Stimulated activated CD8-positive, alpha-beta memory T cell treated with anti-CD3 and anti-CD28 coated beads, Interleukin-15, amount 100 ng/mL, for 1 hour (primary cell): Measurements from ENCODE around the gene AMZ1.
"Not testable (repeated sequence)": the region's sequence is repeated elsewhere in the genome, so short reads cannot be mapped to it uniquely, and the experiment has no call there.

Experiments
- DNase-seq: peaks from one replicate; pipeline ENCODE4 v3.0.0-alpha.2; 2020; ENCODE audit warnings: low read depth

The AMZ1 gene

DNA sequence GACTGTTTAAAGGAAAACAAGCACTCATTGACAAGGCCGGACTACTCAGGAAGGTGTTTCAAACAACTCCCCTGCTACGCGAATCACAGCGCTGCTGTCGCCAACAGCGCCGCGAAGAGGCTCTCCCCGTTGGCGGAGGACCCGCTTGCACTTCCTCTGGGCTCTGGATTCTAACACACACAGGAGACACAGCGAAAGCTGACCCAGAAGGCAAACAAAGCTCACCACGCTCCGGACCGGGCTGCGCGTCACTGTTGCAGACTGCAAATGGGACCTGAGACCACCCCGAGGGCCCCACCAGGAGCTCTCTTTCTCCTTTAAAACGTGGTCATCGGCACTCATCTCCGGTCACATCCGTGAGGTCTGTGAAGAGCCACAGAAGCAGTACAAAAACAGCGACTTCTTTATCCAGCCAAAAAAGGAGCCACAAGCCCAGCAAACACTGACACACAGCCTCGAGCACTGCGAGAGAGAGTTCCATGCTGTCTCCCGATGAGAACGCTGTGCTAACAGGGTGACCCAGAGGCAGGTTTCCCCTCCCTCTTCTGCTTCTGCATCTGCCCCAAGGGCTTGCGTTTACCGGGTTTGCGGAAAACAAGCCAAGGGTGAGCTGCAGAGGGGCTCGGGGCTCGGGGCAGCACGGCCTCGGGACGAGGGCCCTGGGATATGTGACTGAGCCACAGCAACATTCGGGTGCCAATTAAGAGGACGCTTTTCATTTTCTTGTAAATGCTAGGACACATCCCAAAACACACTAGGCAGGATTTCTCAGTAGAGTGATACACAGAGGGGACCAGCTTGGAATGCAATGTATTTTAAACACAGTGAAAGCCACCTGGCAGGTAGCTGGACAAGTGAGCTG is 41.3 kb downstream of the AMZ1 start:
- DNase-seq: no peak

DNA sequence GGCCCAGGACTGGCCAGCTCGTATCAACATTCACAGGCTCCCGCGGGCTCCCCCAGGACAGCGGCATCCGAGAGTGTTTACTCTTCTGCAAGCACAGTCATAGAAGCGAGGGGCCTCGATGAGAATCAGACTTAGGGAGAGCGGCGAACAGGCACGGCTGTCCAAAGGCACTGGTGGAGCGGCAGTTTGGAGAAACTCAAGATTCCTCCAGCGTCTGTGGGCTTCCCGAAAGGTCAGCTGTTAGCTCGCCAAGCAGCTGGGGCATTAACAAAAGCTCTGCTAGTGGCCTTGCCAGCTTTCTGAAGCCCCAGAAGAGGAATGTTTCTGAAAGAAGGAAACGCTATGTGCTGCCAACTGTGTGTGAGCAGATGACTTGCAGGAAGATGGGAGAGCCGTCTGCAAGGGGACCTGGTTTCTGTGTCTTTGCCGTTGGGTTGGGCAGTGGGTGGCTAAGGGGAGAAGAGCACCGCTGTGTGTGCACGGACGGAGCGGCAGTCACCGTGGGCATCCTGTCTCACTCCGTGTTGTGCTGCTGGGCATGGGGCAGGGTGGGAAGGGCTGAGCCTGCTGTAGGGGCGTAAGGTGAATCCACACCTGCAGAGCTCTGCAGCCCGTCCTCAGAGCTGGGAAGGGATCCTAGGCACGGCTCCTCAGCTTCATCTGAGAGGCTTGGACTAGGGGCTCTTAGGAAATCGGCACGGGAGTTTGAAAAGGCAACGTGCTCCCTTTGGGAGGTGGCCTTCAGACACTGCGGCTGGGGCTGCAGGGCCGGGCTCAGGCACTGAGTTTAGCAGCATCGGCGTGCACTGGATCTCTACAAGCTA is 42.1 kb downstream of the AMZ1 start:
- no peak for DNase-seq

- no peak for DNase-seq
Measured at GRCh38 chr7:2730846-2731770, 43.1 kb downstream of the AMZ1 start.

GRCh38 chr7:2732388-2732787 is 44.4 kb downstream of the AMZ1 start:
- no peak for DNase-seq

DNA sequence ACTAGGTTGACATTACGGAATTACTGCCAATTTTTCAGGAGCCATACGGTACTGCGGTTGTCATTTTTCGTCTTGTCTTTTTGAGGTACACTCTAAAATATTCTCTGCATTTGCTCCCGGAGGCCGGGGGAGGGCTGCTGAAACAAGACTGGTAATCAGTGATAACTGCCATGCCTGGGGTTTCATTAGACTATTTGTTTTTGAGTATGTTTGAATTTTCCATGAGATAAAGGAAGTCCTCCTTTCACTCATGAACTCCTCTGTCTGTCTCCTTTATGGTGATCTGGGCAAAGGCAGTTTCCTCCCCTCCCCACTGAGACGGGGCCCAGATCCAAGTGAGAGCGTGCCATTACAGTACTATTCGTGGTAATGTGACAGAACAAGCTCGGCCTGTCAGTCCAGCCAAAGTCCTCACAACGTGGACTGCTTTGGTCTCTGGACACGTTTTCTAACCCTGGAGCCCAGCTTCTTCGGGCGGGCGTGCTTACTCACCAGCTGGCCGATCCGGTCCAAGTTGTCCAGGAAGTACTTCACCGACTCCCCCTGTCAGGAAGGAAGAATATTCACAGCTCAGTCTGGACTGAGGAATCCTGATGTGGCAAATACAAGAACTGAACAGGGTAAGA is 45.1 kb downstream of the AMZ1 start:
- DNase-seq: no peak

- no peak for DNase-seq
Measured at GRCh38 chr7:2734084-2734686, 46.2 kb downstream of the AMZ1 start.

DNA sequence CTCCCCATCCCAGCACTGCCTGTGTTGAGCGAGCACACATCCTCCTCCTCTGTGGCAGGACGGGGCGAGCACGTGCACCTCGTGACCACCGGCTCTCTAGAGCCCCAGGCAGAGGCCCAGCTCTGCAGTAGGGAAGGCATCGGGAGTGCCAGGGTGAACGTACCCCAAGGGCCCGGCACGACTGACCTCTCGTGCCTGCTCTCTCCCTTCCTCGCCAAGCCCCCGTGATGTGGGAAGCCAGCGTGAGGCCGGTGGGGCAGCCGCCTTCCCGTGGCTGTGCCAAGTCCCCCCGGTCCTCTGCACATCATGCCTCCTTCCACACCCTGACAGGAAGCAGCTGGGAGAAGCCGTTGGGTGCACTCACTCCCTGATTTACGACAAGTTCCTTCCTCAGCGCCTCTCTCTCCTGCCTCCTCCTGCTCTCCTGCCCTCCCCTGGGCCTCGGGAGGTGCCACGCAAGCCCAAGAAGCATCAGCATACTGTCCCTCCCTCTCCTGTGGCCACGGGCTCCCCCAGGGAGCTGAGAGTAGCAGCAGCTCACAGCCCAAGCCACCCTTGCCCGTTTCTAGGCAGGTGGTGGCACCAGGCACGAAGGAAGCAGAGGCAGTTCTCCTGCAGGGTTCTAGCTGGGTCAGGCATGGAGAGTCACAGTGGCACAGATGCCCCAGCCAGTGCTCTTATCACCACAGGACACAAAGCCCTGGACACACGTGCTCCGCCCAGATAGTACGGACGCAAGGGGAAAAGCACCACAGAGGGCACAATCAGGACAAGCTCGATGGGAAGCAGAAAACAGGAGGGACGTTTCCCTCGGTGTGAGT is 47.0 kb downstream of the AMZ1 start:
- no peak for DNase-seq

- DNase-seq: no peak
Measured at GRCh38 chr7:2735744-2736143, 47.7 kb downstream of the AMZ1 start.

- no peak for DNase-seq
Measured at GRCh38 chr7:2736411-2736914, 48.5 kb downstream of the AMZ1 start.

DNA sequence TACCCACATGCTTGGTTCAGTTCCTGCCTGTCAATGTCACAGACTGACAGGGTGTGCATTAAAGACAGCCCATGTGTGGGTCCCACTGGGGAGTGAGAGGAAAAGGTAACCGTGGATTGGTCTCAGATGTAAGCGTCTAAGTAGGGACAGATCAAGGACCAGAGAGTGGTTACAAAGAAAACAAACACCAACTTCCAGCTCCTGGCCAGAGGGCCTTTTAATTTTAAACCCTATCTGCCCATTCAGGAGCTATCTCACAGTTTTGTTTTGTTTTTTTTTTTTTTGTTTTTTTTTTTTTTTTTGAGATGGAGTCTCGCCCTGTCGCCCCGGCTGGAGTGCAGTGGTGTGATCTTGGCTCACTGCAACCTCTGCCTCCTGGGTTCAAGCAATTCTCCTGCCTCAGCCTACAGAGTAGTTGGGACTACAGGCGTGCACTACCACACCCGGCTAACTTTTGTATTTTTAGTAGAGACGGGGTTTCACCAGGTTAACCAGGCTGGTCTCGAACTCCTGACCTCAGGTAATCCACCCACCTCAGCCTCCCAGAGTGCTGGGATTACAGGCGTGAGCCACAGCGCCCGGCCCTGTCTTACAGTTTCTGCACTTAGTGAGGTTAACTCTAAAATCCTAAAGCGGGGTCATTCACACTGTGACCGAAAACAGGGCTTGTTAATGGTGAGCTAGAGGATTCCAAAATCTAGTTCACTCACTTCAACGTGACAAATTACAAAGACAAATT is 49.2 kb downstream of the AMZ1 start:
- not testable (repeated sequence) for DNase-seq

- no peak for DNase-seq
Measured at GRCh38 chr7:2737771-2738540, 50.0 kb downstream of the AMZ1 start.

GRCh38 chr7:2738766-2739549 is 51.0 kb downstream of the AMZ1 start:
- no peak for DNase-seq

GRCh38 chr7:2743523-2744185 is 55.7 kb downstream of the AMZ1 start:
- DNase-seq: not testable (repeated sequence)

- DNase-seq: not testable (repeated sequence)
Measured at GRCh38 chr7:2748684-2749083, 60.7 kb downstream of the AMZ1 start.

DNA sequence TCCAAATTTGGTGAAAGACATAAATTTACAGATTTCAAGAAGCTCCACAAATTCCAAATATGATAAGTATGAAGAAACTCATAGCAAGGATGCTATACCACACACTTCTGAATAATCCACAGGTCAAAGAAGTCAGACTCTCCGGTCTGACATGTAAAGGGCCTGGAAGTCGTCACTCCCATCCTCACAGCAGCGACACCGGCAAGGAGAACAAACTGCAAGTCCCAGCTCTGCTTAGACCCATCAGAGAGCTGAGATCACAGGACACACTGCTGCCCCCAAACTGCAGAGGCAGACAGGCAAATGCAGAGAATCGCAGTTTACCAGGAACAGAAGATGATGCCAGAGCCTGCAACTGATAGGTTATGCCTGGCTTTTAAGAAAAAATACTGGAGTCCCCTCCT is 62.0 kb downstream of the AMZ1 start:
- DNase-seq: no peak

DNA sequence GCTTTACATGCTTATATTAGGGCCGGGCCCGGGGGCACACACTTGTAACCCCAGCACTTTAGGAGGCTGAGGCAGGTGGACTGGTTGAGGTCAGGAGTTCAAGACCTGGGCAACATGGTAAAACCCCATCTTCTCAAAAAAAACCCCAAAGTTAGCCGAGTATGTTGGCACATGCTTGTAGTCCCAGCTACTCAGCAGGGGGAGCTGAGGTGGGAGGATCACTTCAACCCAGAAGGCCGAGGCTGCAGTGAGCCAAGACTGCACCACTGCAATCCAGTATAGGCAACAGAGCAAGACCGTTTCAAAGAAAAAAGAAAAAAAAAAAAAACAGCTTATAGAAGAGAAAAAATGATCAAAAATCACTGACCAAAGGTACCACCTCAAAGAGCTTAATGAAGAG is 63.1 kb downstream of the AMZ1 start:
- DNase-seq: no peak

DNA sequence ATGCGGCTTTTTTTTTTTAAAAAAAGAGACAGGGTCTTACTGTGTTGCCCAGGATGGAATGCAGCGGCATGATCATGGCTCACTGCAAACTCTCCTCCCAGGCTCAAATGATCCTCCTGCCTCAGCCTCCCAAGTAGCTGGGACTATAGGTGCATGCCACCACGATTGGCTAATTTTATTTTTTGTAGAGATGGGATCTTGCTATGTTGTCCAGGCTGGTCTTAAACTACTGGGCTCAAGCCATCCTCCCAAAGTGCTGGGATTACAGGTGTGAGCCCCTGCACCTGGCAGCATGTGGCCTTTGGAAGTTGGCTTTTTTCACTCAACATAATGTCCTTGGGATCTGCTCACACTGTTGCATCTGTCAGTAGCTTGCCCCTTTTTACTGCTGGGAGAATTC is 65.1 kb downstream of the AMZ1 start:
- no peak for DNase-seq
